ENCODE data around the gene PROX2.

PROX2 gene

GRCh38 chr14:74909501-74909900, 33.6 kb upstream of the PROX2 start:
- no peak for DNase-seq

GRCh38 chr14:74908861-74909341, 33.0 kb upstream of the PROX2 start:
- DNase-seq = no peak

- DNase-seq = no peak
Observed at GRCh38 chr14:74907744-74908143, 31.8 kb upstream of the PROX2 start.

DNA sequence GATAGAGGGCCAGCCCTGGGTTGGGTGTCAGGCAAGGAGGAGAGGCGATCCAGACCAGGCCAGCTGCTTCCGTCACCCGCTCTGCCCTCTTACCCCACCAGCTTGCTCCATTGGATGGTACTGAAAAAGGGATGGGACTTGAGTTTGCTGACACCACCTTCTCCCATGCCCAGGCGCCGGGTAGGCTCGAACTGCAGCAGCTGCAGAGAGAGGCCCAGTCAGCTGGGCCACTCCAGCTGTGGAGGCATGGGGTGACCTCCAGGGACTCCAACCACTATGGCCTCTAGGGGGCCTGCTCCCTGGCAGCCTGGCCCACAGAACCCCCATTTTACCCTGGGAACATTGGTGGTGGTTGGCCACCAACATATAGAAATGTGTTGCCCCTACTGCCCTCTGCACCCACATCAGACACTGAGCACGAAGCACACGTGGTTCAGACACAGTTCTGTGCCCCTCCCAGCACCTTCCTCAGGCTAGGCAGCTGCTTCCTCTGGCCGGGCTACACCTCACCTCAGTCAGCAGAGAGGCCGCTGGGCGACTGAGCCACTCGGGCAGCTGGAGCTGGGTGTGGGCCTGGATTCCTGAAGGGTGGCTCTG, 31.1 kb upstream of the PROX2 start:
- DNase-seq = no peak

- peak; percentile 14 for DNase-seq
Observed at GRCh38 chr14:74905595-74906142, 29.7 kb upstream of the PROX2 start.

- DNase-seq = no peak
Observed at GRCh38 chr14:74904635-74905503, 28.9 kb upstream of the PROX2 start.

GRCh38 chr14:74902941-74903705, 27.2 kb upstream of the PROX2 start:
- no peak for DNase-seq

GRCh38 chr14:74898694-74899093, 22.7 kb upstream of the PROX2 start:
- DNase-seq = no peak

DNA sequence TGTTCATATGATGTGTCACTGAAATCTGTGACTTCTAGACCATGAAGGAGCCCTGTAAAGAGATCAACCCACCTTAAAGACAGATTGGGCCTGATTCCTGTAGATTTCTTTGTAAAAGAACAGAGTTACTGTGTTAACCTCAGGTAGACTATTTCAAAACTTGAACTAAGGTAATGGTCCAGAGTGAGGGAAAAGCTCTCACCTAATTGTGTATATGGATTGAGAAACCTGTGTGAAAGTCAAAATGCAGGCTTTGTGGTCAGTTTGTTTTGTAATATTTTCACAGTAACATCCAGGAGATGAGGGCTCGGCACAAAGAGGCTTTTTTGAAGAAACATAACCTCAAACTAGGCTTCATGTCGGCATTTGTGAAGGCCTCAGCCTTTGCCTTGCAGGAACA, 22.1 kb upstream of the PROX2 start:
- DNase-seq = no peak

DNA sequence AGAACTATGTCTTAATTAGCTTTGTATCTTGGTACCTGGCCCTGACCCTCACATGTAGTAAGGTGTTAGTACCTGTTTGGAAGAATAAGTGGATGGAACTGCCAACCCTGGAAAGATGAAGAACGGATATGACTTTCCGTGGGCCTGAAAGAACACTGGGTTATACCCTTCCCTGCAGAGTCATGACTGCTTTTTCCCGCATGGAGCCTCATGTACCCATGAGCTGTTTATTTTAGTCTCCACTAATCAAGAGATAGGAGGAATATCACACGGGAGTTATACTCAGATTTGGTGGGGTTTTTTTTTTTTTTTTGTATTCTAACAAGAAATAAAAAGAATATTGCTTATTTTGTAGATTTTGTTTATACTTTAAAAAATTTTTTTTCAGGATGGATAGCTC, 21.7 kb upstream of the PROX2 start:
- no peak for DNase-seq

- no peak for DNase-seq
Observed at GRCh38 chr14:74896400-74896799, 20.5 kb upstream of the PROX2 start.

DNA sequence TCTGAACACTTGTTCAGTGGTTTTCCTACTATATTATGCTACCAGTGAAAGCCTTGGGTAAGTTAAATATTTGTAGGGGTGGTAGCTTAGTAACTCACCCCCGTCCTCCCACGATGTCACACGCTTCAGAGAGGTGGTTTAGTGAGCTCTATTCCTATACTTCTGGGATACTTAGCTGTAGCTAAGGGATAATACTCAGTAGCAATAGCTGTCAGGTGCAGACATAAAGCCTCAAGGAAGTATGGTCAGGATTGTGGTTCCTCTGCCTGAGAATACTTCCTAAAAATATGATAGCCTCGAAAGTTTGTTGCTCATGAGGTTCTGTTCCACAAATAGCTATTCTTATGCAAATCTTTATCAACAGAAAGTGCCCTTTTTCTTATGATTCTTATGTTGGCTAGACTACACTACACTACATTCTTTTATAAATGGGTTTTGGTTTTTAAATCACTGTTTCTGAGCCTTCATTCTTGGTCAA, 17.7 kb upstream of the PROX2 start:
- DNase-seq = no peak

- no peak for DNase-seq
Observed at GRCh38 chr14:74892745-74893144, 16.8 kb upstream of the PROX2 start.

GRCh38 chr14:74891870-74892269, 15.9 kb upstream of the PROX2 start:
- no peak for DNase-seq

- no peak for DNase-seq
Observed at GRCh38 chr14:74890262-74890661, 14.3 kb upstream of the PROX2 start.

- no peak for DNase-seq
Observed at GRCh38 chr14:74888164-74889158, 12.5 kb upstream of the PROX2 start.

DNA sequence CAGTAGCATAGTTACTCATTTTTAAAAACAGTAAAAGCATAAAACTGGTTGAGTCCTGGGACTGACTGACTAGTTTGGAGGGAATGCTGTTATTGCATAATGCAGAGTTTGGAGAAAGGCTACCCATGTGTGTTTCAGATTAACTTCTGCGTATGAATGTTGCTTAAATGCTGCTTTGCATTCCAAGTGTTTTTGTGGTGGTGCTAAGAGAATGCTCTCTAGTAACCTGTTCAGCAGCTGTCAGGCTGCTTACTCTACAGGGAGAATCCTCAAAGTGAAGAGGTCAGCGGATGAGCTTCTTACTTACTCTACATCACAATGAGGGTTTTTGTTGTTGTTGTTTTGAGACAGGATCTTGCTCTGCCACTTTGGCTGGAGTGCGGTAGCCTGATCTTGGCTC, 10.1 kb upstream of the PROX2 start:
- peak; percentile 82 for DNase-seq

- peak; percentile 34 for DNase-seq
Observed at GRCh38 chr14:74882103-74882920, 6.4 kb upstream of the PROX2 start.

DNA sequence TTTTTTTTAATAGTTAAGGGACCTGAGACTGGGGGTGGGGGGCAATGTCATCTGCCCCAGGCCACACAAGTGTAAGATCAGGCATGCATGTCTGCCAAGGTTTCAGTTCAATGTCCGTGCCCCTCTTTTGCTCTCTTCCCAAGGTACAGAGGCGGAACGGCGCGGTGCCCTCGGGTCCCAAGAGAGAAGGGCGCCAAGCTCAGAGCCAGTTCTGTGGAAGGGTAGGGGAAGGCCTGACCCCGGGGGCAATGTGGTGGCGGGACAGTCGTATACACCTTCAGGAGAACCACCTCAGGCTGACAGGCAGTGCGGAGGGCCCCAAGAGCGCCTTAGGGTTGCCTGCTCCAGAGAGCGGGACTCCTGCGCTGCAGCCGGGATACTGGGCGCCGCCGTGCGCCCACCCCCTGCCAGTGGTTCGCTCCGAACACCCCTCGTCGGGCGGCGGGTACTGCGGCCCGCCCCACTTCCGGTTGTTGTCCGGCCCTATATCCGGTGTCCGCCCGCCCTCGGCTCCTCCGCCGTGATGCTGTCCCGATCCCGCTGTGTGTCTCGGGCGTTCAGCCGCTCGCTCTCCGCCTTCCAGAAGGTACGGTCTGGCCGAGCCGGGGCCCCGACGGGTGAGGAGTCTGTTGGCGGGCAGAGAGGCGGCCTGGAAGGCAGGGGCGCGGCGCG, 5.6 kb upstream of the PROX2 start, which contains the start of gene DLST:
Gene DLST (plus strand): TSS at position 486 of the 672 bp plus-strand sequence. CDS start 38 bp downstream, at position 524.
- peak; percentile 59 for DNase-seq

Measured in amniotic stem cell (primary cell).